Transverse colon (tissue), 4 donors: ENCODE data around the gene TMEM44. TPM values are rescaled to one million over a fixed set of nuclear protein-coding genes. Genes with fewer than 3 reads are reported as not detected.

Experiments
- DNase-seq: peaks from one replicate; pipeline ENCODE4 v3.0.0-alpha.2; 2019
- H3K27ac ChIP-seq, 4 donors: fragments of 200-600 bp; sonication (generic); 2 replicates each; pipeline ENCODE4 v1.5.1; 2016 to 2018; ENCODE audit warnings: inconsistent platforms in 4 of 4
- H3K27me3 ChIP-seq: fragments of 200-600 bp; sonication (generic); 2 replicates; pipeline ENCODE4 v1.5.1; 2017; ENCODE audit warnings: inconsistent platforms
- H3K36me3 ChIP-seq, 4 donors: fragments of 200-600 bp; sonication (generic); 2 replicates each; pipeline ENCODE4 v1.5.1; 2017 to 2019; ENCODE audit warnings: inconsistent platforms in 4 of 4
- H3K4me1 ChIP-seq, 4 donors: fragments of 200-600 bp; sonication (generic); 2 replicates each; pipeline ENCODE4 v1.5.1; 2017 to 2020; ENCODE audit warnings: inconsistent platforms in 4 of 4
- H3K4me3 ChIP-seq, 4 donors: fragments of 200-600 bp; sonication (generic); 1 replicate in 1 of 4; 2 replicates in 3 of 4; pipeline versions ENCODE4 v1.5.1 to v1.6.1; 2017 to 2019; ENCODE audit warnings: inconsistent platforms in 4 of 4
- H3K9me3 ChIP-seq, 2 donors: fragments of 200-600 bp; sonication (generic); 2 replicates each; pipeline ENCODE4 v1.5.1; 2017 to 2019; ENCODE audit warnings: inconsistent platforms in 2 of 2
- CTCF ChIP-seq, 5 experiments: fragments of 200-600 bp in 3 of 5; fragments of 450-650 bp in 2 of 5; sonication (generic) in 3 of 5; IDR thresholded peaks; 1 replicate in 2 of 5; 2 replicates in 3 of 5; pipeline ENCODE4 v1.5.1; 2016 to 2017; ENCODE audit warnings: antibody characterized with exemption in 5 of 5, inconsistent platforms in 3 of 5, mild to moderate bottlenecking in 2 of 5, moderate library complexity in 1 of 5
- EP300 ChIP-seq: sonication (generic); formaldehyde crosslinking; IDR thresholded peaks from one replicate; pipeline ENCODE4 v1.6.1; 2017; ENCODE audit warnings: antibody characterized with exemption, low read depth
- POLR2A ChIP-seq: fragments of 450-650 bp; IDR thresholded peaks from one replicate; pipeline ENCODE4 v1.6.1; 2016; ENCODE audit warnings: antibody characterized with exemption, mild to moderate bottlenecking, moderate library complexity
- POLR2AphosphoS5 ChIP-seq, 3 donors: sonication (generic); formaldehyde crosslinking; IDR thresholded peaks; one replicate each; pipeline ENCODE4 v1.6.1; 2016; ENCODE audit warnings: antibody characterized with exemption in 3 of 3
- WGBS, 2 donors: methylation state at CpG; one replicate each; pipeline ENCODE4 v1.1.5; 2018; ENCODE audit warnings: low coverage in 1 of 2; 5-methylcytosine and 5-hydroxymethylcytosine counted together
- in situ Hi-C, 4 donors: fragments of 200-750 bp; cut with MboI; loops; one replicate each; pipeline versions ENCODE4 v1.15.0 to v1.15.1; 2017; ENCODE audit warnings: low sequenced_read_pairs in 3 of 4, low pct_ligation_motif_present in 1 of 4, low pct_unique_long_range_greater_than_20kb in 1 of 4
- intact Hi-C: fragments of 100-400 bp; cut with DNase I; formaldehyde crosslinking; loops from one replicate; pipeline ENCODE4 v1.15.1; 2023; ENCODE audit warnings: low total_unique reads
- total RNA-seq, 4 donors: library from RNA; depleted of rRNA; stranded (reverse); fragments of >200 nt; gene quantifications; one replicate each; pipeline ENCODE4 v1.1.0, GENCODE V29; 2016

The TMEM44 gene
- total RNA-seq, 4 donors from 2014 or later: 52.0 to 101 (median 58.8) TPM

GRCh38 chr3:194673761-194674160 is 40.5 kb upstream of the TMEM44 start:
- Histone ChIP-seq H3K9me3 (no peaks in the 10 kb centered on the region), H3K4me1 (peaks cover 13 to 23% (median 14%) of the 10 kb centered on the region in 4 donors), H3K4me3 (no peak overlapping the region), H3K27ac (no peak overlapping the region), H3K36me3 (no peaks in the 10 kb centered on the region), H3K27me3 (peaks cover 3% of the 10 kb centered on the region)
- in situ Hi-C loops: loop anchor here in 3 of 4 donors (10.0 to 25.0 kb wide), 4 partner anchors 441 to 864 kb away; partner anchors contain the start of gene PPP1R2 (in 1 of the 3)
- no peak for DNase-seq
- no peak for TF ChIP-seq CTCF (IDR thresholded peaks at IDR 0.05)
- no peak for TF ChIP-seq POLR2A
- TF ChIP-seq EP300: no peak
- no peak for TF ChIP-seq POLR2AphosphoS5 (IDR thresholded peaks at IDR 0.05)
- intact Hi-C loops: no loop called here
- 80 to 83% methylated on average over 1 to 3 of the region's 3 CpGs for WGBS, 2 donors

- TF ChIP-seq CTCF (IDR thresholded peaks at IDR 0.05): no peak
- no peak for TF ChIP-seq POLR2AphosphoS5 (IDR thresholded peaks at IDR 0.05)
- TF ChIP-seq POLR2A: no peak
- TF ChIP-seq EP300: no peak
- Histone ChIP-seq H3K4me3 (peak overlapping the region; percentile 39 to 87 (median 69)), H3K9me3 (no peaks in the 10 kb centered on the region), H3K27ac (peak overlapping the region; percentile 84 to 92 (median 90)), H3K4me1 (peaks cover 13 to 23% (median 14%) of the 10 kb centered on the region in 4 donors), H3K36me3 (no peaks in the 10 kb centered on the region), H3K27me3 (peaks cover 3% of the 10 kb centered on the region)
- intact Hi-C loops (no loop called here), in situ Hi-C loops (loop anchor here in 3 of 4 donors (10.0 to 25.0 kb wide), 4 partner anchors 442 to 864 kb away; partner anchors contain the start of gene PPP1R2 (in 1 of the 3))
- DNase-seq: no peak
- WGBS, 2 donors: 0 to 28% methylated on average over 2 to 5 of the region's 5 CpGs
Observed at GRCh38 chr3:194672876-194673275, 39.7 kb upstream of the TMEM44 start.

GRCh38 chr3:194671900-194672808 is 38.9 kb upstream of the TMEM44 start, which contains the start of gene LSG1:
TSS of gene LSG1 (minus strand) at chr3:194672191. CDS start at chr3:194672162, 29 bp downstream.
- peak; percentile 94 for DNase-seq
- Histone ChIP-seq H3K9me3 (no peaks in the 10 kb centered on the region), H3K4me1 (peaks cover 13 to 23% (median 14%) of the 10 kb centered on the region in 4 donors), H3K27ac (peak within 1 kb of the TSS; percentile 84 to 92 (median 90)), H3K27me3 (peaks cover 3% of the 10 kb centered on the region), H3K36me3 (no peaks in the 10 kb centered on the region), H3K4me3 (peak within 1 kb of the TSS; percentile 62 to 87 (median 69))
- in situ Hi-C loops: loop anchor here in 3 of 4 donors (10.0 to 25.0 kb wide), 4 partner anchors 443 to 865 kb away; partner anchors contain the start of gene PPP1R2 (in 1 of the 3)
- WGBS, 2 donors: 0% methylated on average over 17 to 57 of the region's 57 CpGs
- peak; percentile 51 for TF ChIP-seq POLR2A
- TF ChIP-seq POLR2AphosphoS5 (IDR thresholded peaks at IDR 0.05): peak; percentile 52 to 86 (median 68)
- TF ChIP-seq CTCF (IDR thresholded peaks at IDR 0.05): no peak
- intact Hi-C loops: no loop called here

GRCh38 chr3:194671511-194671899 is 38.3 kb upstream of the TMEM44 start:
- Histone ChIP-seq H3K4me3 (peak overlapping the region; percentile 62 to 87 (median 69)), H3K27me3 (peaks cover 3% of the 10 kb centered on the region), H3K4me1 (peaks cover 13 to 23% (median 14%) of the 10 kb centered on the region in 4 donors), H3K36me3 (peaks cover 0 to under 1% (median 0%) of the 10 kb centered on the region in 4 donors), H3K27ac (peak overlapping the region; percentile 84 to 92 (median 90)), H3K9me3 (no peaks in the 10 kb centered on the region)
- DNase-seq: no peak
- WGBS, 2 donors: 0 to 1% methylated on average over 5 of the region's 5 CpGs
- no peak for TF ChIP-seq POLR2A
- TF ChIP-seq CTCF (IDR thresholded peaks at IDR 0.05): peak; percentile 53 to 76 (median 65)
- TF ChIP-seq EP300: no peak
- TF ChIP-seq POLR2AphosphoS5 (IDR thresholded peaks at IDR 0.05): no peak
- in situ Hi-C loops: loop anchor here in 3 of 4 donors (10.0 to 25.0 kb wide), 4 partner anchors 443 to 866 kb away; partner anchors contain the start of gene PPP1R2 (in 1 of the 3)
- intact Hi-C loops: no loop called here
